Measurements from ENCODE around the gene GPAT2.
A peak's percentile ranks its signal among the peaks of the same experiment; 100 is the strongest.
"Not testable (repeated sequence)": the region's sequence is repeated elsewhere in the genome, so short reads cannot be mapped to it uniquely, and the experiment has no call there.

GPAT2 gene

DNA sequence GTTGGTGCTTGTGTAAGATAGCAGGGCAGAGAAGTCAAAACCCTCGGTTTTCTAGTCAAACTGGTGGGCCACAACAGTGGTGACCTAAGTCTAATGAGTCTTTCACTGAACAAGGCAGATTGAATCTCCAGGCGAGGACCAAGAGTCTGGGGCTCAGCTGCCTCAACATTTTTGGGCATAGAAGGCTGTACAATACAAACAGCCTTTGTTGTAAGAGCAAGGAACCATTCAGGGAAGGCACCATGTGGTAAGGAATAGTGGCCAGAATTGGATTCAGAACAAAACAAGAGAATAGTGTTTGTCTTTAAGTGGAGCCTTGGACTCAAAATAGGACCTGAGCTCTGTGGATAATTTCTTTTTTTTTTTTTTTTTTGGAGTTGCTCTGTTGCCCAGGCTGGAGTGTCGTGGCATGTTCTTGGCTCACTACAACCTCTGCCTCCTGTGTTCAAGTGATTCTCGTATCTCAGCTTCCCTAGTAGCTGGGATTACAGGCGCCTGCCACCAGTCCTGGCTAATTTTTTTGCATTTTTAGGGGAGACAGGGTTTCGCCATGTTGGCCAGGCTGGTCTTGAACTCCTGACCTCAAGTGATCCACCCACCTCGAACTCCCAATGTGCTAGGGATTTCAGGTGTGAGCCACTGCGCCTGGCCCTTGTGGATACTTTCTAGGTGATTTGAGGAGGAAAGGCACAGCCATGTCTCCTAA is 22.5 kb downstream of the GPAT2 start:
- WGBS (ENCODE audit: insufficient coverage), result 98% methylated on average over 6 of the region's 8 CpGs
- CTCF ChIA-PET, result interaction anchor here (1.6 to 2.9 kb wide), 5 partner anchors 10 to 125 kb away, joined by 3 to 9 read pairs (median 4); no protein-coding TSS in a partner anchor
- peaks cover 0 to 12% (median 7%) of the 10 kb centered on the region in 4 experiments for H3K4me1 ChIP-seq (ENCODE audit: control extremely low read depth in 1 of 4, control insufficient read depth in 4 of 4, insufficient read depth in 4 of 4, low read length in 3 of 4)
- H3K36me3 ChIP-seq (ENCODE audit: control insufficient read depth in 4 of 4, insufficient read depth in 4 of 4, low read length in 3 of 4); POLR2A ChIA-PET; DNase-seq; H3K9me3 ChIP-seq (ENCODE audit: control extremely low read depth in 1 of 5, control insufficient read depth in 4 of 5, insufficient read depth in 2 of 5, low read depth in 1 of 5, low read length in 4 of 5); H3K27ac ChIP-seq (ENCODE audit: insufficient read depth in 1 of 2, low read depth in 1 of 2, low read length in 2 of 2, poor library complexity in 1 of 2, severe bottlenecking in 2 of 2); H3K4me3 ChIP-seq (ENCODE audit: control insufficient read depth in 1 of 7, extremely low read depth in 1 of 7, insufficient read depth in 4 of 7, low read depth in 2 of 7, low read length in 6 of 7); H3K27me3 ChIP-seq (replicated peaks in 2 of 5; ENCODE audit: control insufficient read depth in 4 of 5, insufficient read depth in 5 of 5, low read length in 4 of 5): not testable (repeated sequence)

DNA sequence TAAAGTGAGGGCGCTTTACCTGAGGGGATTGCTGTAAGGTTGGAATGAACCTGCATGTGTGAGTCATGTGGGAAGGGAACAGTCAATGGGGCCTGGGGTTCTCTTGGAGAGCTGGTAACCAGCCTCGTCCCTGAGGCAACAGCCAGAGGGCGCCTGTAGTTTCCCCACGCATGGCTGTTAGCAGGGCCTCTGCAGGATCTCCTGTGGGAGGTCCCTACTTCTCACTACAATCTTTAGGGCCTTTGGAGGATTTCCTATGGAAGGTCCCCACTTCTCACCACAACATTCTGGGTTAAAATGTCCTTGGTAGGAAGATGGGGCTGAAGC is 23.6 kb downstream of the GPAT2 start:
- DNase-seq, result peak; percentile 39 to 61 (median 50)
- H3K27me3 ChIP-seq (replicated peaks in 2 of 5; ENCODE audit: control insufficient read depth in 4 of 5, insufficient read depth in 5 of 5, low read length in 4 of 5); H3K9me3 ChIP-seq (ENCODE audit: control extremely low read depth in 1 of 5, control insufficient read depth in 4 of 5, insufficient read depth in 2 of 5, low read depth in 1 of 5, low read length in 4 of 5); H3K36me3 ChIP-seq (ENCODE audit: control insufficient read depth in 4 of 4, insufficient read depth in 4 of 4, low read length in 3 of 4); POLR2A ChIA-PET; H3K27ac ChIP-seq (ENCODE audit: insufficient read depth in 1 of 2, low read depth in 1 of 2, low read length in 2 of 2, poor library complexity in 1 of 2, severe bottlenecking in 2 of 2): not testable (repeated sequence)
- H3K4me3 ChIP-seq (ENCODE audit: control insufficient read depth in 1 of 7, extremely low read depth in 1 of 7, insufficient read depth in 4 of 7, low read depth in 2 of 7, low read length in 6 of 7), result peak overlapping the region in 3 of 7 experiments; percentile 31 to 56 (median 51)
- H3K4me1 ChIP-seq (ENCODE audit: control extremely low read depth in 1 of 4, control insufficient read depth in 4 of 4, insufficient read depth in 4 of 4, low read length in 3 of 4), result peaks cover 0 to 12% (median 7%) of the 10 kb centered on the region in 4 experiments
- 18% methylated on average over 3 of the region's 4 CpGs for WGBS (ENCODE audit: insufficient coverage)
- CTCF ChIA-PET, result interaction anchor here (1.6 to 2.0 kb wide), 2 partner anchors 10 to 14 kb away, joined by 3 to 5 read pairs; no protein-coding TSS in a partner anchor

DNA sequence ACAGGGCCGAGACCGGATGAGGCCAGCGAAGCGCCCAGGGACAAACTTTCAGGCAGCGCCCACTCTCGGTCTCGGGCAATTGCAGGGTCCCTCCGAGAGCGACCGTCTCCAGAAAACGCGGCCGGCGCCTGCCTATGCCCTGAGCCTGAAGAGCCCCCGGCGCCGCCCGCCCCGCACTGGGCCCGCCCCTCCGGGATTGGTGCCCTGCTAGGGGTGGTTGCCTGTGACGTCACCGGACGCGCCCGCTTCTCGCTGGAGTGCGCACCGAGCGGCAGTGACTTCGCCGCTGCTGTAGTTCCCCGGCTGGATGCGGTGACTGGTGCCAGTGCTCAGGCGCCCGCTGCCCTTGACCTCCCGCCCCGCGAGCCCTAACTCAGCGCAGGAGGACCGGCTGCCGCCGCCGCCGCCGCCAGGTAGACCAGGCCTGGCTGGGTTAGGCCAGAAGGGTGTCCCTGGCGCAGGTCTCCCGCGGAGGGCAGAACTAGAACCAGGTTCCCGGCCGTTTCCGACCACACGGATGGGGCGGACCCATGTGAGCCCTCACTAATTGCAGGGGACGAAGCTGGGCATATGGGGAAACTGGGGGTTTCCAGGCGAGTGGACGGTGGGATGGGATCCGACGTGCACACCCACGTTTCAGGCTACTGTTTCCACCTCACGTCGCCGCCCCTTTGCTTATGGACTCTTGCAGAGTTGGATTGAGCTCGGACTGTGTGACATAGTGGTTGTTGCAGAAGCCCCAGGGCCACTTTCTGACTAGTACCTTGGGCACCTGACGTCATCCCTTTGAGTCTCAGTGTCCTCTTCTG is 24.2 kb downstream of the GPAT2 start:
- Histone ChIP-seq H3K4me1 (ENCODE audit: control extremely low read depth in 1 of 4, control insufficient read depth in 4 of 4, insufficient read depth in 4 of 4, low read length in 3 of 4) (peaks cover 0 to 12% (median 7%) of the 10 kb centered on the region in 4 experiments), H3K4me3 (ENCODE audit: control insufficient read depth in 1 of 7, extremely low read depth in 1 of 7, insufficient read depth in 4 of 7, low read depth in 2 of 7, low read length in 6 of 7) (peak overlapping the region in 6 of 7 experiments; percentile 40 to 71 (median 58))
- H3K27me3 ChIP-seq (replicated peaks in 2 of 5; ENCODE audit: control insufficient read depth in 4 of 5, insufficient read depth in 5 of 5, low read length in 4 of 5); H3K9me3 ChIP-seq (ENCODE audit: control extremely low read depth in 1 of 5, control insufficient read depth in 4 of 5, insufficient read depth in 2 of 5, low read depth in 1 of 5, low read length in 4 of 5); POLR2A ChIA-PET; H3K27ac ChIP-seq (ENCODE audit: insufficient read depth in 1 of 2, low read depth in 1 of 2, low read length in 2 of 2, poor library complexity in 1 of 2, severe bottlenecking in 2 of 2); H3K36me3 ChIP-seq (ENCODE audit: control insufficient read depth in 4 of 4, insufficient read depth in 4 of 4, low read length in 3 of 4): not testable (repeated sequence)
- WGBS (ENCODE audit: insufficient coverage), result 0% methylated on average over 8 of the region's 65 CpGs
- CTCF ChIA-PET, result interaction anchor here (1.6 to 1.9 kb wide), 3 partner anchors 14 to 164 kb away, joined by 3 to 5 read pairs (median 5); no protein-coding TSS in a partner anchor
- peak; percentile 90 to 96 (median 94) for DNase-seq

- H3K4me1 ChIP-seq (ENCODE audit: control extremely low read depth in 1 of 4, control insufficient read depth in 4 of 4, insufficient read depth in 4 of 4, low read length in 3 of 4), result peaks cover 0 to 12% (median 7%) of the 10 kb centered on the region in 4 experiments
- WGBS (ENCODE audit: insufficient coverage), result 45% methylated on average over 3 of the region's 10 CpGs
- H3K9me3 ChIP-seq (ENCODE audit: control extremely low read depth in 1 of 5, control insufficient read depth in 4 of 5, insufficient read depth in 2 of 5, low read depth in 1 of 5, low read length in 4 of 5); POLR2A ChIA-PET; H3K27ac ChIP-seq (ENCODE audit: insufficient read depth in 1 of 2, low read depth in 1 of 2, low read length in 2 of 2, poor library complexity in 1 of 2, severe bottlenecking in 2 of 2); H3K36me3 ChIP-seq (ENCODE audit: control insufficient read depth in 4 of 4, insufficient read depth in 4 of 4, low read length in 3 of 4); H3K27me3 ChIP-seq (replicated peaks in 2 of 5; ENCODE audit: control insufficient read depth in 4 of 5, insufficient read depth in 5 of 5, low read length in 4 of 5): not testable (repeated sequence)
- DNase-seq, result peak in 2 of 3 donors; percentile 10 to 23
- peak overlapping the region in 6 of 7 experiments; percentile 40 to 71 (median 58) for H3K4me3 ChIP-seq (ENCODE audit: control insufficient read depth in 1 of 7, extremely low read depth in 1 of 7, insufficient read depth in 4 of 7, low read depth in 2 of 7, low read length in 6 of 7)
- CTCF ChIA-PET, result interaction anchor here (1.7 to 1.9 kb wide), 2 partner anchors 17 to 164 kb away, joined by 5 read pairs; no protein-coding TSS in a partner anchor
Observed at GRCh38 chr2:96009833-96010232, 24.9 kb downstream of the GPAT2 start.

GRCh38 chr2:96008051-96008450 is 26.7 kb downstream of the GPAT2 start:
- H3K4me3 ChIP-seq (ENCODE audit: control insufficient read depth in 1 of 7, extremely low read depth in 1 of 7, insufficient read depth in 4 of 7, low read depth in 2 of 7, low read length in 6 of 7); H3K36me3 ChIP-seq (ENCODE audit: control insufficient read depth in 4 of 4, insufficient read depth in 4 of 4, low read length in 3 of 4); H3K9me3 ChIP-seq (ENCODE audit: control extremely low read depth in 1 of 5, control insufficient read depth in 4 of 5, insufficient read depth in 2 of 5, low read depth in 1 of 5, low read length in 4 of 5); H3K27ac ChIP-seq (ENCODE audit: insufficient read depth in 1 of 2, low read depth in 1 of 2, low read length in 2 of 2, poor library complexity in 1 of 2, severe bottlenecking in 2 of 2); CTCF ChIA-PET; POLR2A ChIA-PET; H3K27me3 ChIP-seq (replicated peaks in 2 of 5; ENCODE audit: control insufficient read depth in 4 of 5, insufficient read depth in 5 of 5, low read length in 4 of 5); DNase-seq: not testable (repeated sequence)
- 87% methylated on average over 6 of the region's 6 CpGs for WGBS (ENCODE audit: insufficient coverage)
- peaks cover 0 to 12% (median 7%) of the 10 kb centered on the region in 4 experiments for H3K4me1 ChIP-seq (ENCODE audit: control extremely low read depth in 1 of 4, control insufficient read depth in 4 of 4, insufficient read depth in 4 of 4, low read length in 3 of 4)

DNA sequence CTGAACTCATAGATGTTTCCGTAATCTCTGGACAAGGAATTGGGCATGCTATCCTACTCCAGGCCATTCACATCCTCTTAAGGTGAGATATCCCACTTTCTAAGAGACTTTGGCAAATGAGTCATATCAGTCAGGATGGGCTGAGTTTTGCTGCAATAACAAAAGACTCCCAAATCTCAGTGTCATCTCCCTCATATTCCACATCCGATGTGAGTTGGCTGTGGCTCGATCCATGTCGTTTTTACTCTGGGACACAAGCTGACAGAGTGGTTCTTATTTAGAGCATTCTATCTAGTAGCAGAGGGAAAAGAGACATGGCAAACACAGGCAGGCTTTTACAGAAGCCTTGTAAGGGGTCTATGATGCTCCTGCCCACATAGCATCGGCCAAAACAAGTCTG is 28.5 kb downstream of the GPAT2 start:
- DNase-seq; CTCF ChIA-PET; H3K27me3 ChIP-seq (replicated peaks in 2 of 5; ENCODE audit: control insufficient read depth in 4 of 5, insufficient read depth in 5 of 5, low read length in 4 of 5); POLR2A ChIA-PET; H3K36me3 ChIP-seq (ENCODE audit: control insufficient read depth in 4 of 4, insufficient read depth in 4 of 4, low read length in 3 of 4); H3K4me3 ChIP-seq (ENCODE audit: control insufficient read depth in 1 of 7, extremely low read depth in 1 of 7, insufficient read depth in 4 of 7, low read depth in 2 of 7, low read length in 6 of 7); H3K27ac ChIP-seq (ENCODE audit: insufficient read depth in 1 of 2, low read depth in 1 of 2, low read length in 2 of 2, poor library complexity in 1 of 2, severe bottlenecking in 2 of 2); H3K9me3 ChIP-seq (ENCODE audit: control extremely low read depth in 1 of 5, control insufficient read depth in 4 of 5, insufficient read depth in 2 of 5, low read depth in 1 of 5, low read length in 4 of 5): not testable (repeated sequence)
- 86% methylated on average over 3 of the region's 5 CpGs for WGBS (ENCODE audit: insufficient coverage)
- H3K4me1 ChIP-seq (ENCODE audit: control extremely low read depth in 1 of 4, control insufficient read depth in 4 of 4, insufficient read depth in 4 of 4, low read length in 3 of 4), result peaks cover 0 to 11% (median 7%) of the 10 kb centered on the region in 4 experiments

Data from common myeloid progenitor, CD34-positive (primary cell).